SKM-1 treated with dmso at 0.1 percent for 144 hours (cell line): ENCODE data around the gene OOSP3.
"Not testable (repeated sequence)": the region's sequence is repeated elsewhere in the genome, so short reads cannot be mapped to it uniquely, and the experiment has no call there.

Experiments
- DNase-seq: peaks from one replicate; lab custom pipeline; 2025; ENCODE audit not compliant: unreplicated experiment; lab: John Stamatoyannopoulos, UW

Gene OOSP3

DNA sequence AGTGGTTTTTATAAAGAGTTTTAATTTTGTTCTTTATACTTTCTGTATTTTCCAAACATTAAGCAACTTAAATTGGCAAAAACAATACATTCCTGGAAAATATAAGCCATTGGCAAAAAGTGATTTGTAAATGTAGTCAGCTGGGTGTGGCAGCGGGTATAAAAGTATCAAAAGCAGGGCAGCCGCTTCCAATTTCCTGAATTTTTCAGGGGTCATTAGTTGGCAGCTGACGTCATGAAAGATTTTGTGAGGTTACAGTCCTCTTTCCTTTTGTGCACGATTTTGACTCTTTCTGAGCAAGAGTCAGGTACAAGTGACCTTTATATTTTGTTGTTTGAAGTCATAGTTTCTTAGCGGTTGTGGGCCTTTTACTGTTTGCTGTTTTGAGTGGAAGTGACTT, at the start of gene OOSP3:
OOSP3 (plus strand) TSS at position 208 of the 400 bp plus-strand sequence; CDS start at position 235, 27 bp downstream.
- DNase-seq, result no peak

- no peak for DNase-seq
Measured at GRCh38 chr11:59829358-59829757, 49.2 kb upstream of the OOSP3 start.

GRCh38 chr11:59833602-59834001, 45.0 kb upstream of the OOSP3 start:
- no peak for DNase-seq

GRCh38 chr11:59839615-59840014, 39.0 kb upstream of the OOSP3 start:
- no peak for DNase-seq

DNA sequence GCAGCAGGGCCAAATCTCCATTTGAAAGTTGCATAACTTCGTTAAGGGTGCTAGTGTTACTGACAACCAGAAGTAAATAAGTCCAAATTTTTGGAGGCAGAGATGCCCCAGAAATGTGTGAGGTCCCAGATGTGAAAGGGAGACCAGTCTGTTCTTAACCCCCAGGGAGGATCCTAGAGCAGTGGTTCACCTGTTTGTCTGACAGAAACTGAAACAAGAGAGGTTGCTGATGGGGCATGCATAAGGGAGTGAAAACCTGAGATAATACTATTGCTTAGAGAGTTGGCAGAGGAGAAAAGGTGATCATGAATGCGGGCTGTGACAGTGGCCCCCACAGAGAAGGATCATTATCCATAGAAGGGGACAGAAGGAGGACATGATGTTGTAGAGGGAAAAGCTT, 37.1 kb upstream of the OOSP3 start:
- DNase-seq, result no peak

- DNase-seq, result no peak
Measured at GRCh38 chr11:59842316-59842715, 36.3 kb upstream of the OOSP3 start.

GRCh38 chr11:59845399-59845798, 33.2 kb upstream of the OOSP3 start, which contains the start of gene CBLIF:
Gene CBLIF, minus strand, starts transcription at chr11:59845499. Its CDS starts 46 bp downstream, at chr11:59845453.
- DNase-seq, result no peak

GRCh38 chr11:59846556-59846955, 32.0 kb upstream of the OOSP3 start:
- no peak for DNase-seq

DNA sequence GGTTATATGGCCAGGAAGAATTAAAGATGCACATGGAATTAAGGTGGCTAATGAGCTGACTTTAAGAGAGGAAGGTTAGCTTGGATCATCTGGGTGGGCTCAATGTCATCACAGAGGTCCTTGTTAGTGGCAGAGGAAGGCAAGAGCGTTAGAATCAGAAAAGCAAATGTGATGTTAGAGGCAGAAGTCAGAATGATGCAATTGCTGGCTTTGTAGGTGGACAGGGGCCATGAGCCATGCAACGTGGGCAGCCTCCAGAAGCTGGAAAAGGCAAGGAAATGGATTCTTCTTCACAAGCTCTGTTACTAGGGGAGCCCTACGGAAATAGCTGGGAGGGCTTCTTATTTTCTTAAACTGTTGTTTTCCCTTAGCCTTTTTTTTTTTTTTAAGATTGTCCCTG, 31.0 kb upstream of the OOSP3 start:
- DNase-seq, result no peak

- not testable (repeated sequence) for DNase-seq
Measured at GRCh38 chr11:59848439-59848838, 30.1 kb upstream of the OOSP3 start.

DNA sequence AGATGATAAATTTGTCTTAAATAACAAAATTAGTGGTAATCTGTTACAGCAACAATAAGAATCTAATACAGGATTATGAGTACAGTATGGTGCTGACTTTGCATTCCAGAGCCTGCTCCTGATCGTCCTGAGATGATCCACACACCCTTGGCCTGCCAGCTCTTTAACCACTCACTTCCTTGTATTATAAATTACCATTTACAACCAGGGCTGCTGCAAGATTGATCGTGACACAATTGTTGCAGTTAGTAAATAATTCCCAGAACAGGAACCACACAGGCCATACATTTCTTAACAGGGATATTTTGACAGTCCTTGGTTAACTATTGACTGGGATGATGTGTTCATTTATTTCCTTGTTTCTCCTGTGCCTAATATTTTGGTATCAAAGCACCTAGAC, 29.5 kb upstream of the OOSP3 start:
- no peak for DNase-seq

GRCh38 chr11:59849551-59849950, 29.0 kb upstream of the OOSP3 start:
- not testable (repeated sequence) for DNase-seq

DNA sequence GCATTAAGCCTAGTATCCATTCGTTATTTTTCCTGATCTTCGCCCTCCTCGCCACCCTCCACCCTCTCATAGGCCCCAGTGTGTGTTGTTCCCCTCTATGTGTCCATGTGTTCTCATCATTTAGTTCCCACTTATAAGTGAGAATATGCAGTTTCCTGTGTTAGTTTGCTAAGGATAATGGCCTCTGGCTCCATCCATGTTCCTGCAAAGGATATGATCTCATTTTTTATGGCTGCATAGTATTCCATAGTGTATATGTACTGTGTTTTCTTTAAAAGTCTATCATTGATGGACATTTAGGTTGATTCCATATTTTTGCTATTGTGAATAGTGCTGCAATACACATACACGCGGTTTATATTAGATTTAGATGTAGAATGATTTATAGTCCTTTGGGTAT, 27.2 kb upstream of the OOSP3 start:
- DNase-seq, result not testable (repeated sequence)

- DNase-seq, result no peak
Measured at GRCh38 chr11:59854871-59855270, 23.7 kb upstream of the OOSP3 start.

DNA sequence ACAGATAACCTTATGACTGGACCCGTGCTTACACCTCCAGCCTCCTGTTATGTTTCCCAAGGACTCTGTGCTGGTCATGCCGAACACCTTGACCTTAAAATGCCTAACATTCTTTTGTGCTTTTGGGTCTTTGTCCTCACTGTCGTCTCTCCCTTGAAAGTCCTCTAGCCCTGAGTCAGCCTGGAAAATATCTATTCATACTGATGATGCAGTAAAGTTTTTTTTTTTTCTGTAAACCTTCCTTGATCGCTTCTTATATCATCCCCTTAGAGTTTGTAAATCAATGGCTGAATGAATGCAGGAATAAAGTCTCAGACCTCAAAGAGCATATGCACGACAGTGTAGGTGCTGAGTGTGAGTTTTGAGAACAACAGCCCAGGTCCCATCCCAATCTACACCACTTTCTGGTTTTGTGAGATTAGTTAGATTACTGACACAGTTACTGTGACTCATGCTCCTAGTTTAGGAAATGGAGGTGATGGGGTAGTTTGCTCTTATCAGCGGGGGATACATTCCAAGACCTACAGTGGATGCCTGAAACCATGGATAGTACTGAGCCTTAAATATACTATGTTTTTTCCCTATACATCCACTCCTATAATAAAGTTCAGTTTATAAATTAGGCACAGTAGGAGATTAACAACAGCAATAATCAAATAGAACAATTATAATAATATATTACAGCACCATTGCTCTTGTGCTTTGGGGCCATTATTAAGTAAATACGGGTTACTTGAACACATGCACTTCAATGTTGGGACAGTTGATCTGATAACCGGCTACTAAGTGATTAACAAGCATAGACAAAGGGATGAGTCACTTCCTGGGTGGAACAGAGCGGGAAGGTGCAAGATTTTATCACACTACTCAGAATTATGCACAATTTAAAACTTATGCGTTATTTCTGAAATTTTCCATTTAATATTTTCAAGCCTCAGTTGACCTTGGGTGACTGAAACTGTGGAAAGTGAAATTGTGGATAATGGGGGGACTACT, 20.8 kb upstream of the OOSP3 start:
- DNase-seq, result no peak

DNA sequence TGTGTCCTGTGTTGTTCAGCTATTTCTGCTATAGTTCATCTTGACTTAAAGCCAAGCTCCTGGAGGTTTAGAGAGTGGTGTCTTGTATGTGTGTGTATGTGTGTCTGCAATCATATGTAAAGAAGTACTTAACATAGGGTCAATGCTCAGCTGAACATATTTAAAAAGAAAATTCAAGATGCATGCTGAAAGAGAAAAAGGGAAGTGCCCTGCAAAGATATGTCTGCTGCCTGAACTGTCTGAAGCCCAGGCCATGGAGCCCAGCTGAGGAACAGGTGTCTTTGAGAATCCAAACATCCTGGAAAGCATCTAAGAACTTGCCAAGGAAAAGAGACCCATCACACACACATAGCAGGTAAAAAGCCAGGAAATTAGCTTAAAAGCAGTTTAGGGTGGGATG, 18.9 kb upstream of the OOSP3 start:
- DNase-seq, result no peak

DNA sequence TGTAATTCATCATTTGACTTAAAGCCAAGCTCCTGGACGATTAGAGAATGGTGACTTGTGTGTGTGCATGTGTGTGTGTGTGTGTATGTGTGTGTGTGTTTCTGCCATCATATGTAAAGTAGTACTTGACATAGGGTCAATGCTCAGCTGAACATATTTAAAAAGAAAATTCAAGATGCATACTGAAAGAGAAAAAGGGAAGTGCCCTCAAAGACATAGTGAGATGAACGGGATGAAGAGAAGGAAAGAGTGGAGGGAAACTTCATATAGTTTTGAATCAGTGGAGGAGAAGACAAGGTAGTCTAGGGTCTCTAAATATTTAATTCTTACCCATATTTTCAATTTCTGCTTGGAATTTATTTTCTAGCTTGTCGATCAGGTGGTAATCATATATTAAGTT, 16.3 kb upstream of the OOSP3 start:
- no peak for DNase-seq

DNA sequence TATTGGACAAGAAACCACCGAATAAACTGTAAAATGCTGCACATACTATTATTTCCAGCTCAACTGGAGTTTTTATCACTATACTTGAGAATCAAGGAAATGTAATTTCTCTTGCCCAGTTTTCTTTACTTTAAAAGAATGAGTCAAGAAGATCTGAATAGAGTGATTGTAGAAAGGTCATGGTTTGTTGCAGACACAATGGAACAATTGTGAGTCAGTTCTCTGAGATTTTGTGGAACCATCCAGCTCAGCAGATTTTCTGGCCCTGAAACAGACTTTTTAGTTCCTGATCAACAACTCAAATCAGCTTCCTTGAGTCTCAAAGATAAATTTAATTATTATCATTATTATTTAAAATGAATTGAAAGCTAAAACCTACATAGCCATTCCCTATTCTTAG, 13.6 kb upstream of the OOSP3 start:
- no peak for DNase-seq

- peak; percentile 97 for DNase-seq
Measured at GRCh38 chr11:59866397-59866796, 12.2 kb upstream of the OOSP3 start, which contains the start of gene TCN1. Gene TCN1, minus strand, starts transcription at chr11:59866487. Its CDS starts 17 bp downstream, at chr11:59866470.

DNA sequence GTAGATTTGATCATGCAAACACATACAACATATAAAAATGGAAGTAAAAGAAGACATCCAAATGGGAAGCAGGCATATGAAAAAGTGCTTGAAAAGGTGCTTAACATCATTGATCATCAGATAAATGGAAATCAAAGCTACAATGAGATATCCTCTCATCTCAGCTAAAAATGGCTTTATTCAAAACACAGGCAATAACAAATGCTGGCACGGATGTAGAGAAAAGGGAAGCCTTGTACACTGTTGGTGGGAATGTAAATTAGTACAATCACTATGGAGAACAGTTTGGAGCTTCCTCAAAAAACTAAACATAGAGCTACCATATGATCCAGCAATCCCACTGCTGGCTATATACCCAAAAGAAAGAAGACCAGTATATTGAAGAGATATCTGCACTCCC, 11.7 kb upstream of the OOSP3 start:
- peak; percentile 54 for DNase-seq

- no peak for DNase-seq
Measured at GRCh38 chr11:59867946-59868345, 10.6 kb upstream of the OOSP3 start.

- no peak for DNase-seq
Measured at GRCh38 chr11:59872076-59872475, 6.5 kb upstream of the OOSP3 start.
